Spinal cord (tissue), 4 donors: ENCODE data around the gene STXBP3. TPM values are rescaled to one million over a fixed set of nuclear protein-coding genes. Genes with fewer than 3 reads are reported as not detected.

Source experiments
- polyA plus RNA-seq, 2 donors: library from polyadenylated mRNA; unstranded; fragments of 120-200 nt; gene quantifications; one replicate each; pipeline ENCODE4 v1.2.1, GENCODE V29; 2013; ENCODE audit not compliant: insufficient read length in 2 of 2
- total RNA-seq, 2 donors: library from RNA; depleted of rRNA in 1 of 2; stranded (reverse); fragments of 120-200 nt in 1 of 2; fragments of >200 nt in 1 of 2; gene quantifications; one replicate each; pipeline versions ENCODE4 v1.2.3 to v1.2.4, GENCODE V29; 2013 to 2014

STXBP3 gene
- total and polyA plus RNA-seq, 4 donors = 45.9 to 85.7 (median 52.5) TPM

Other genes starting within 250 kb of the STXBP3 start
- 100 to 1,000 TPM in 1 of 2 donors, 10 to 100 TPM in 1; 30.9 to 104 TPM for gene EEIG2, start 186.6 kb upstream of the STXBP3 start, total RNA-seq
- 10 to 100 TPM; 23.2 to 29.5 TPM for gene EEIG2, start 186.6 kb upstream of the STXBP3 start, polyA plus RNA-seq
- gene HENMT1, start 85.6 kb upstream of the STXBP3 start, total RNA-seq = 10 to 100 TPM; 21.3 to 24.1 TPM
- 10 to 100 TPM; 27.6 to 28.7 TPM for gene HENMT1, start 85.6 kb upstream of the STXBP3 start, polyA plus RNA-seq
- 10 to 100 TPM; 16.9 to 21.5 TPM for gene PRPF38B, start 54.4 kb upstream of the STXBP3 start, total RNA-seq
- gene PRPF38B, start 54.4 kb upstream of the STXBP3 start, polyA plus RNA-seq = 10 to 100 TPM; 55.1 to 56.8 TPM
- under 1 TPM; 0.10 to 0.28 TPM for gene FNDC7, start 33.8 kb upstream of the STXBP3 start, total RNA-seq
- gene FNDC7, start 33.8 kb upstream of the STXBP3 start, polyA plus RNA-seq = not detected
- gene AKNAD1, start 110.4 kb downstream of the STXBP3 start, total RNA-seq = 1 to 10 TPM in 1 of 2 donors, under 1 TPM in 1; 0.99 to 2.8 TPM
- under 1 TPM; 0.54 to 0.63 TPM for gene AKNAD1, start 110.4 kb downstream of the STXBP3 start, polyA plus RNA-seq
- gene GPSM2, start 130.3 kb downstream of the STXBP3 start, total RNA-seq = 10 to 100 TPM; 58.8 to 93.7 TPM
- 10 to 100 TPM; 39.0 to 46.9 TPM for gene GPSM2, start 130.3 kb downstream of the STXBP3 start, polyA plus RNA-seq
- gene CLCC1, start 216.8 kb downstream of the STXBP3 start, total RNA-seq = 10 to 100 TPM; 39.6 to 54.5 TPM
- gene CLCC1, start 216.8 kb downstream of the STXBP3 start, polyA plus RNA-seq = 10 to 100 TPM; 45.9 to 50.8 TPM